Left lung (tissue), 10 donors: ENCODE measurements around the gene B9D2. TPM values are rescaled to one million over a fixed set of nuclear protein-coding genes. Genes with fewer than 3 reads are reported as not detected.

Experiments
- ATAC-seq: fragments of 200-7000 bp; cut with Tn5 transposase; one replicate; pipeline ENCODE4 v1.9.1; 2020; ENCODE audit warnings: moderate library complexity
- DNase-seq, 4 donors: peaks; one replicate each; pipeline ENCODE4 v3.0.0-alpha.2; 2013 to 2020
- H3K27ac ChIP-seq, 2 donors: fragments of 200-600 bp; sonication (generic) in 1 of 2; one replicate each; pipeline versions ENCODE4 v1.5.0 to v1.8.0; 2020 to 2021
- H3K27me3 ChIP-seq, 2 donors: fragments of 200-600 bp; sonication (generic) in 1 of 2; one replicate each; pipeline versions ENCODE4 v1.5.0 to v1.8.0; 2020 to 2021
- H3K36me3 ChIP-seq, 2 donors: fragments of 200-600 bp; sonication (generic) in 1 of 2; one replicate each; pipeline versions ENCODE4 v1.5.0 to v1.8.0; 2020 to 2021
- H3K4me1 ChIP-seq, 2 donors: fragments of 200-600 bp; one replicate each; pipeline ENCODE4 v1.8.0; 2021
- H3K4me3 ChIP-seq, 2 donors: fragments of 200-600 bp; sonication (generic) in 1 of 2; one replicate each; pipeline versions ENCODE4 v1.5.0 to v1.8.0; 2020 to 2021; ENCODE audit warnings: mild to moderate bottlenecking in 1 of 2
- H3K9me3 ChIP-seq, 2 donors: fragments of 200-600 bp; sonication (generic) in 1 of 2; one replicate each; pipeline versions ENCODE4 v1.5.0 to v1.8.0; 2020 to 2021
- CTCF ChIP-seq, 2 donors: fragments of 200-600 bp; sonication (generic) in 1 of 2; IDR thresholded peaks; one replicate each; pipeline versions ENCODE4 v1.5.0 to v1.8.0; 2021; ENCODE audit warnings: antibody characterized with exemption in 2 of 2
- intact Hi-C, 2 donors: fragments of 100-400 bp; cut with DNase I; formaldehyde crosslinking; loops; one replicate each; pipeline versions ENCODE4 v1.11.2 to v1.14.2; 2022
- polyA plus RNA-seq, 6 donors: library from polyadenylated mRNA; unstranded; fragments of 120-200 nt; gene quantifications; one replicate each; pipeline ENCODE4 v1.2.1, GENCODE V29; 2013; ENCODE audit not compliant: insufficient read length in 6 of 6
- total RNA-seq, 2 donors: library from RNA; stranded (reverse); fragmentation: NEBNext Ultra II Directional; extraction: Animal tissue kit (Norgen Biotek cat#: 25700); gene quantifications; one replicate each; pipeline ENCODE4 v1.2.1, GENCODE V29; 2021
- donor health status: DM: no; HTN: yes; CAD: no.
- donor health status: DM: no; HTN: no; CAD: no.

The B9D2 gene
- total and polyA plus RNA-seq, 8 donors = 6.6 to 8.8 (median 7.7) TPM

GRCh38 chr19:41335467-41335866 is 28.5 kb downstream of the B9D2 start:
- H3K4me3 ChIP-seq = no peak overlapping the region
- no peaks in the 10 kb centered on the region for H3K9me3 ChIP-seq
- intact Hi-C loops = no loop called here
- no peak for TF ChIP-seq CTCF (IDR thresholded peaks at IDR 0.05)
- H3K4me1 ChIP-seq = peaks cover 0 to 57% of the 10 kb centered on the region in 2 donors
- no peaks in the 10 kb centered on the region for H3K27me3 ChIP-seq
- DNase-seq (no peak), ATAC-seq (no peak)
- peaks cover 0 to 76% of the 10 kb centered on the region in 2 donors for H3K36me3 ChIP-seq
- H3K27ac ChIP-seq = peak overlapping the region in 1 of 2 donors; percentile 89

- peak; percentile 63 for ATAC-seq
- intact Hi-C loops = no loop called here
- H3K36me3 ChIP-seq = peaks cover 0 to 76% of the 10 kb centered on the region in 2 donors
Observed at GRCh38 chr19:41334793-41335192, 29.2 kb downstream of the B9D2 start.

DNA sequence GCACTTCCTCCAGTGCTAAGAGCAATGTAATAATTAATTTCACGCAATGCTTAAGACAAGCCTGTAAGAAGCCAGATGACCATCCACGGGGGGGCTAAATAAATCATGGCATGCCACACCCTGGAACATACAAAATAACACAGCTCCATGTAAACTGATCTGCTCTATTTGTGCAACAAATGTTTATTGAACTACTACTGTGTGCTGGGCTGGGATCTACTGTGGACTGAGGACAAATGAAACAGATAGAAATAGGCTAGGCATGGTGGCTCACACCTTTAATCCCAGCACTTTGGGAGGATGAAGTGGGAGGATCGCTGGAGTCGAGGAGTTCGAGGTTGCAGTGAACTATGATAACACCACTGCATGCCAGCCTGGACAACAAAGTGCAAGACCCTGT is 31.5 kb downstream of the B9D2 start:
- Histone ChIP-seq H3K9me3 (no peaks in the 10 kb centered on the region), H3K4me1 (peaks cover 7 to 74% of the 10 kb centered on the region in 2 donors), H3K36me3 (peaks cover 0 to 62% of the 10 kb centered on the region in 2 donors), H3K27ac (no peak overlapping the region), H3K27me3 (no peaks in the 10 kb centered on the region), H3K4me3 (no peak overlapping the region)
- intact Hi-C loops = no loop called here
- TF ChIP-seq CTCF (IDR thresholded peaks at IDR 0.05) = no peak
- DNase-seq = no peak
- no peak for ATAC-seq

More at GRCh38 chr19:41334793-41335192, 29.2 kb downstream of the B9D2 start:
- Histone ChIP-seq H3K9me3 (no peaks in the 10 kb centered on the region), H3K27ac (peak overlapping the region in 1 of 2 donors; percentile 89), H3K4me3 (peak overlapping the region in 1 of 2 donors; percentile 8), H3K4me1 (peaks cover 0 to 59% of the 10 kb centered on the region in 2 donors), H3K27me3 (no peaks in the 10 kb centered on the region)
- no peak for TF ChIP-seq CTCF (IDR thresholded peaks at IDR 0.05)
- no peak for DNase-seq

DNA sequence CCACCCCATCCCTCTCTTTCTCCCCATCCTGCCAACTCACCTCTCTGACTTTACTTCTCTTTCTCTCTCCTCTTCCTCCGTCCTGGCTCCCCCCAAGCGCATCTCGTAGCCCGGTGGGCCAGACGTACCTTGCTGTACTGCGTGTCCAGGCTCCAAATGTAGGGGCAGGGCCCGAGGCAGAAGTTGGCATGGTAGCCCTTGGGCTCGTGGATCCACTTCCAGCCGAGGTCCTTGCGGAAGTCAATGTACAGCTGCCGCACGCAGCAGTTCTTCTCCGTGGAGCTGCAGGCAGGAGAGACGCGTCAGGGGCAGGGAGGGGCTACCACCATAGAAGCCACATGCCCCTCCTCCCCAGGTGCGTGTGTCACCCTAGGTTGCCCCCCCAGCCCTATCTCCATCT is 31.9 kb downstream of the B9D2 start:
- Histone ChIP-seq H3K4me3 (no peak overlapping the region), H3K27me3 (no peaks in the 10 kb centered on the region), H3K36me3 (peaks cover 0 to 57% of the 10 kb centered on the region in 2 donors), H3K9me3 (no peaks in the 10 kb centered on the region), H3K27ac (no peak overlapping the region), H3K4me1 (peaks cover 11 to 75% of the 10 kb centered on the region in 2 donors)
- intact Hi-C loops = no loop called here
- no peak for TF ChIP-seq CTCF (IDR thresholded peaks at IDR 0.05)
- ATAC-seq (no peak), DNase-seq (no peak)

DNA sequence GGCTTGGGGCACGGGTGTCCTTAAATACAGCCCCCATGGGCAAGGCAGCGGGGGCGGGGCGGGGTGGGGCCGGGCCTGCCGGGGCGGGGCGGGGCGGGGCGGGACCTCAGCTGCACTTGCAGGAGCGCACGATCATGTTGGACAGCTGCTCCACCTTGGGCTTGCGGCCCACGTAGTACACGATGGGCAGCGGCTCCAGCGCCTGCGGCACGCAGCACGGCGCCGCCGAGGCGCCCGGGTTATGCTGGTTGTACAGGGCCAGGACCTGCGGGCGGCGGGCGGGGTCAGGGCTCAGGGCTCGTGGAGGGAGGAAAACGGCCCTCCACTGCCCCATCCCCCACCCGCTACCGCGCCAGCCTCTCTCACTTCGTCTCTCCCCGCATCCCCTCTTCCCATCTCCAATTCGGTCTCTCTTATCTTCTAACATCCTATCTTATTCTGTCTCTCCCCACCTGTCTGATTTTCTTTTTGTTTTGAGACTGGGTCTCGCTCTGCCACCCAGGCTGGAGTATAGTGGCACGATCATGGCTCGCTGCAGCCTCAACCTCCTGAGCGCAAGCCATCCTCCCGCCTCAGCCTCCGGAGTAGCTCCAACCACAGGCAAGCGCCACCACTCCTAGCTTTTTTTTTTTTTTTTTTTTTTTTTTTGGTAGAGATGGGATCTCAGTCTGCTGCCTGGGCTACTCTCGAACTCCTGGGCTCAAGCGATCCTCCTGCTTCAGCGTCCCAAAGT is 32.8 kb downstream of the B9D2 start:
- DNase-seq (no peak), ATAC-seq (no peak)
- no peaks in the 10 kb centered on the region for H3K9me3 ChIP-seq
- peak overlapping the region in 1 of 2 donors; percentile 88 for H3K27ac ChIP-seq
- H3K4me3 ChIP-seq = no peak overlapping the region
- no peaks in the 10 kb centered on the region for H3K27me3 ChIP-seq
- peaks cover 20 to 81% of the 10 kb centered on the region in 2 donors for H3K4me1 ChIP-seq
- intact Hi-C loops = no loop called here
- TF ChIP-seq CTCF (IDR thresholded peaks at IDR 0.05) = no peak
- H3K36me3 ChIP-seq = peaks cover 0 to 49% of the 10 kb centered on the region in 2 donors
